Measurements from ENCODE around the gene SGCA.

Gene SGCA

GRCh38 chr17:50151937-50152547 is 13.8 kb upstream of the SGCA start:
- no peak for TF ChIP-seq CTCF (IDR thresholded peaks at IDR 0.05; ENCODE audit: low read depth, low read length)
- peak overlapping the region; percentile 80 for H3K4me3 ChIP-seq (ENCODE audit: low read depth, low read length)

- H3K4me3 ChIP-seq (ENCODE audit: low read depth, low read length), result no peak overlapping the region
- TF ChIP-seq CTCF (IDR thresholded peaks at IDR 0.05; ENCODE audit: low read depth, low read length), result no peak
These were observed 13.1 kb upstream of the SGCA start for GRCh38 chr17:50152736-50153135.

- H3K4me3 ChIP-seq (ENCODE audit: low read depth, low read length), result no peak overlapping the region
- TF ChIP-seq CTCF (IDR thresholded peaks at IDR 0.05; ENCODE audit: low read depth, low read length), result no peak
These were observed 11.9 kb upstream of the SGCA start for GRCh38 chr17:50153650-50154575.

- no peak overlapping the region for H3K4me3 ChIP-seq (ENCODE audit: low read depth, low read length)
- TF ChIP-seq CTCF (IDR thresholded peaks at IDR 0.05; ENCODE audit: low read depth, low read length), result no peak
These were observed 11.2 kb upstream of the SGCA start for GRCh38 chr17:50154604-50155003.

GRCh38 chr17:50155115-50155819 is 10.5 kb upstream of the SGCA start:
- H3K4me3 ChIP-seq (ENCODE audit: low read depth, low read length), result no peak overlapping the region
- no peak for TF ChIP-seq CTCF (IDR thresholded peaks at IDR 0.05; ENCODE audit: low read depth, low read length)

- no peak for TF ChIP-seq CTCF (IDR thresholded peaks at IDR 0.05; ENCODE audit: low read depth, low read length)
These were observed 7.9 kb upstream of the SGCA start for GRCh38 chr17:50157891-50158290.

More at GRCh38 chr17:50157891-50158290, 7.9 kb upstream of the SGCA start:
- H3K4me3 ChIP-seq (ENCODE audit: low read depth, low read length), result no peak overlapping the region
